Measurements from ENCODE around the gene IFT20. TPM values are rescaled to one million over a fixed set of nuclear protein-coding genes. Genes with fewer than 3 reads are reported as not detected.

IFT20 gene
- total and polyA plus RNA-seq, 10 of the 15 experiments (the other 5 are each of a cell fraction or from before 2014, with no cell fraction given) = 9.4 to 38.2 (median 19.1) TPM

DNA sequence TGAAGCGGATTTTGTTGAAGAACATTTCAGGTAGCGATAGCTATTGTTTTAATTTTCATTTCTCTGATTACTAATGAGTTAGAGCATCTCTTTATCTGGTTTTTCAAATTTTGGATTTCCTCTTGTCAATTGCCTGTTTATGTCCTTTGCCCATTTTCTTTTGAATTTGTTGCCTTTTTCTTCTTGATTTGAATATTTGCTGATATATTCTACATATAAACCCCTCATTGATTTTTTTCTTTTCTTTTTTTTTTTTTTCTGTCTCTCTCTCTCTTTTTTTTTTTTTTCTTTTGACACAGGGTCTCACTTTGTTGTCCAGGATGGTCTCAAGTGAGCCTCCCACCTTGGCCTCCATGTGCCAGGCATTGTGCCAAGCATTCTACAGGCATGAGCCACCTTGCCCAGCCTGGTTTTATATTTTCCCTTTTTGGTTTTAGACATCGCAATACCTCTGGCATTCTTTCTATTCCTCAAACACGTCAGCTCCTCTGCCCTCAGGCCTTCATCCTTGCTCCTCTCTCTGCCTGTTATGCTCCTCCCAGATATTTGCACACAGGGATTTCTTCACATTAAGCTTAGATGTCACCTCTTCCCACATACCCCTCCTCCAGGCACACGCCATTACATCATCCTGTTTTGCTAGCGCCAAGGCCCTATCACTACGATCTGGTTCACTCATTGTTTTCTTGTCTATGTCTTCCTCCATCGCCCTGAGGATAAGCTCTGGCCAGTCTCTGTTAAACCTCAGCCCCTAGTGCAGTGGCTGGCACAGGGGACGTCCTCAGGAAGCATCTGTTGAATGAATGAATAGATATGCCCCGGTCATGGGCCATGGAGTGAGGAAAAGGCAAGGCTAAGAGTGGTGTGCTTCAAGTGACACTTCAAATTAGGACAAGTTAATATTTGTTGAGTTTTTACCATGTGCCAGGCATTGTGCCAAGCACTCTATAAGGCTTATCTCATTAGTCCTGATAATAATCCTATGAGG lies 44.8 kb upstream of the IFT20 start:
- TF ChIP-seq MYB (IDR thresholded peaks at IDR 0.05; ENCODE audit: borderline replicate concordance, low read depth, low read length) = no peak
- no peak for TF ChIP-seq CHD4 (IDR thresholded peaks at IDR 0.05)
- no peak for TF ChIP-seq NRF1 (conservative IDR thresholded peaks at IDR 0.05; ENCODE audit: low read depth, low read length)
- TF ChIP-seq TARDBP (IDR thresholded peaks at IDR 0.05; ENCODE audit: borderline replicate concordance) = no peak
- in situ Hi-C loops (cut with MboI) (loop anchor here (10.0 kb wide), 1 partner anchor 165 kb away; no protein-coding TSS in a partner anchor), intact Hi-C loops (cut with micrococcal nuclease; ENCODE audit: unreplicated experiment) (loop anchor here (5.0 to 10.0 kb wide), 3 partner anchors 55 to 165 kb away; no protein-coding TSS in a partner anchor)
- FAIRE-seq = no peak
- Histone ChIP-seq H3K27ac (ENCODE audit: control insufficient read depth, insufficient read depth) (no peak overlapping the region), H2AFZ (ENCODE audit: control insufficient read depth, low read depth, low read length) (no peak overlapping the region), H3K4me3 (no peak overlapping the region), H3K4me2 (ENCODE audit: control insufficient read depth, insufficient read depth) (no peak overlapping the region), H3K27me3 (replicated peaks in 1 of 2; ENCODE audit: control insufficient read depth in 2 of 2, insufficient read depth in 2 of 2, low read length in 1 of 2) (no peaks in the 10 kb centered on the region; a peak in 2 of 4 replicates), H3K79me2 (ENCODE audit: control insufficient read depth, insufficient read depth, low read length) (no peaks in the 10 kb centered on the region), H3K36me3 (ENCODE audit: control insufficient read depth in 2 of 2, insufficient read depth in 2 of 2, low read length in 1 of 2) (no peaks in the 10 kb centered on the region), H3K9me3 (replicated peaks; ENCODE audit: control insufficient read depth, insufficient read depth, low read length) (no peaks in the 10 kb centered on the region), H3K4me1 (ENCODE audit: control insufficient read depth, insufficient read depth, low read length) (no peaks in the 10 kb centered on the region), H3K9ac (ENCODE audit: control insufficient read depth, insufficient read depth, low read length) (no peak overlapping the region), H4K20me1 (ENCODE audit: control insufficient read depth, insufficient read depth) (no peaks in the 10 kb centered on the region)
- ChIA-PET CTCF (no interaction called here), SMC1A (ENCODE audit: uncharacterized antibody, unreplicated experiment) (no interaction called here), POLR2A (no interaction called here), RAD21 (ENCODE audit: unreplicated experiment) (no interaction called here)
- no TSS peak for BruUV-seq (replicated peaks)
- no peak for ATAC-seq
- 87% methylated on average over 10 of the region's 10 CpGs for WGBS (ENCODE audit: insufficient coverage, insufficient replicate concordance, low lambda C conversion rate, missing lambda C conversion rate)
- DNase-seq (ENCODE audit: low read depth, low spot score) = no peak

DNA sequence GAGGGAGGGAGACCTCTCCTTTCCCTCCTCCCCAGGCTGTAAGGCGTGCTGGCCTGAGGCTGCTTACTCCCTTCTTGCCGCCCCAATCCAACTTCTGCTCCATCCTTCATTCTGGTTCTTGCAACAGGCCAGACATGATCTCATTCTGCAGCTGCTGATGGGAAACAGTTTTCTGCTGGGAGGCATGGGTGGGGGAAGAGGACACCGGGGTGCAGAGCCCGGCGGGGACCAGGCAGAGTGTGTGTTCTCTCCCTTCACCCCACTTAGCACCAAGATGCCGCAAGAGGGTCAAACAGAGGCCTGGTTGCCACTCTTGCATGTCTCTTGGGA lies 37.6 kb upstream of the IFT20 start:
- SMC1A ChIA-PET (ENCODE audit: uncharacterized antibody, unreplicated experiment) = interaction anchor here (1.4 kb wide), 1 partner anchor 18 kb away, joined by 3 read pairs; no protein-coding TSS in a partner anchor
- 96% methylated on average over 5 of the region's 6 CpGs for WGBS (ENCODE audit: insufficient coverage, insufficient replicate concordance, low lambda C conversion rate, missing lambda C conversion rate)
- H3K4me1 ChIP-seq (ENCODE audit: control insufficient read depth, insufficient read depth, low read length) = peaks cover 7% of the 10 kb centered on the region
- no peaks in the 10 kb centered on the region for H3K9me3 ChIP-seq (replicated peaks; ENCODE audit: control insufficient read depth, insufficient read depth, low read length)
- no peaks in the 10 kb centered on the region for H3K27me3 ChIP-seq (replicated peaks in 1 of 2; ENCODE audit: control insufficient read depth in 2 of 2, insufficient read depth in 2 of 2, low read length in 1 of 2)
- peaks cover 2% of the 10 kb centered on the region; the same call in 1 of the 2 replicates for H3K79me2 ChIP-seq (ENCODE audit: control insufficient read depth, insufficient read depth, low read length)
- peaks cover 3% of the 10 kb centered on the region; the same call in 1 of the 2 replicates for H4K20me1 ChIP-seq (ENCODE audit: control insufficient read depth, insufficient read depth)
- in situ Hi-C loops (cut with MboI) (loop anchor here (10.0 kb wide), 1 partner anchor 172 kb away; no protein-coding TSS in a partner anchor), intact Hi-C loops (cut with micrococcal nuclease; ENCODE audit: unreplicated experiment) (loop anchor here (10.0 kb wide), 2 partner anchors 62 to 172 kb away; no protein-coding TSS in a partner anchor)
- DNase-seq (ENCODE audit: low read depth, low spot score) = no peak
- peak overlapping the region; percentile 88 for H3K4me3 ChIP-seq
- CTCF ChIA-PET = no interaction called here
- peak overlapping the region; percentile 93 for H3K4me2 ChIP-seq (ENCODE audit: control insufficient read depth, insufficient read depth)
- RAD21 ChIA-PET (ENCODE audit: unreplicated experiment) = no interaction called here
- H2AFZ ChIP-seq (ENCODE audit: control insufficient read depth, low read depth, low read length) = no peak overlapping the region
- POLR2A ChIA-PET = no interaction called here
- ATAC-seq = no peak
- peak overlapping the region; percentile 67 for H3K9ac ChIP-seq (ENCODE audit: control insufficient read depth, insufficient read depth, low read length)
- TF ChIP-seq, protein P1, sequence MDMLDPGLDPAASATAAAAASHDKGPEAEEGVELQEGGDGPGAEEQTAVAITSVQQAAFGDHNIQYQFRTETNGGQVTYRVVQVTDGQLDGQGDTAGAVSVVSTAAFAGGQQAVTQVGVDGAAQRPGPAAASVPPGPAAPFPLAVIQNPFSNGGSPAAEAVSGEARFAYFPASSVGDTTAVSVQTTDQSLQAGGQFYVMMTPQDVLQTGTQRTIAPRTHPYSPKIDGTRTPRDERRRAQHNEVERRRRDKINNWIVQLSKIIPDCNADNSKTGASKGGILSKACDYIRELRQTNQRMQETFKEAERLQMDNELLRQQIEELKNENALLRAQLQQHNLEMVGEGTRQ (IDR thresholded peaks at IDR 0.05; ENCODE audit: borderline replicate concordance, low read depth, low read length) = no peak
- TF ChIP-seq KAT2A (conservative IDR thresholded peaks at IDR 0.05; ENCODE audit: control insufficient read depth, low read depth, low read length) (no peak), WRNIP1 (IDR thresholded peaks at IDR 0.05; ENCODE audit: borderline replicate concordance, low read depth, low read length) (no peak), NFXL1 (IDR thresholded peaks at IDR 0.05; ENCODE audit: borderline replicate concordance) (no peak), SIN3A (IDR thresholded peaks at IDR 0.05; ENCODE audit: low read depth, low read length) (no peak), RBBP5 (conservative IDR thresholded peaks at IDR 0.05) (no peak), CEBPB (IDR thresholded peaks at IDR 0.05; ENCODE audit: borderline replicate concordance in 1 of 2, low read depth in 2 of 2, low read length in 2 of 2) (no peak), CHD4 (IDR thresholded peaks at IDR 0.05) (no peak)
- TF ChIP-seq, protein P2, sequence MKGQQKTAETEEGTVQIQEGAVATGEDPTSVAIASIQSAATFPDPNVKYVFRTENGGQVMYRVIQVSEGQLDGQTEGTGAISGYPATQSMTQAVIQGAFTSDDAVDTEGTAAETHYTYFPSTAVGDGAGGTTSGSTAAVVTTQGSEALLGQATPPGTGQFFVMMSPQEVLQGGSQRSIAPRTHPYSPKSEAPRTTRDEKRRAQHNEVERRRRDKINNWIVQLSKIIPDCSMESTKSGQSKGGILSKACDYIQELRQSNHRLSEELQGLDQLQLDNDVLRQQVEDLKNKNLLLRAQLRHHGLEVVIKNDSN (IDR thresholded peaks at IDR 0.05; ENCODE audit: borderline replicate concordance, extremely low read length, insufficient read depth, low read depth, low read length) = no peak
- no TSS peak for BruUV-seq (replicated peaks)
- FAIRE-seq = no peak
- H3K27ac ChIP-seq (ENCODE audit: control insufficient read depth, insufficient read depth) = no peak overlapping the region
- H3K36me3 ChIP-seq (ENCODE audit: control insufficient read depth in 2 of 2, insufficient read depth in 2 of 2, low read length in 1 of 2) = no peaks in the 10 kb centered on the region
